Measurements from ENCODE around the gene KRT25. TPM values are rescaled to one million over a fixed set of nuclear protein-coding genes. Genes with fewer than 3 reads are reported as not detected.

Gene KRT25
- total and polyA plus RNA-seq, 2 experiments from 2014 or later: not detected

- H3K79me2 ChIP-seq: no peaks in the 10 kb centered on the region
- whole genome bisulfite sequencing (ENCODE audit: low lambda C conversion rate, missing lambda C conversion rate): 84% methylated on average over 4 of the region's 4 CpGs
- DNase-seq (ENCODE audit: low spot score): no peak
- H3K36me3 ChIP-seq (replicated peaks; ENCODE audit: insufficient read depth, low read depth): no peaks in the 10 kb centered on the region
- no peaks in the 10 kb centered on the region for H4K20me1 ChIP-seq (ENCODE audit: insufficient read depth, poor library complexity, severe bottlenecking)
- H3K9me2 ChIP-seq (replicated peaks; ENCODE audit: insufficient read depth): no peaks in the 10 kb centered on the region
- TF ChIP-seq EZH2phosphoT487 (IDR thresholded peaks at IDR 0.05; ENCODE audit: low read depth, severe bottlenecking, unreplicated experiment) (no peak), EZH2 (IDR thresholded peaks at IDR 0.05; ENCODE audit: borderline replicate concordance) (no peak)
- TF ChIP-seq, protein P1, sequence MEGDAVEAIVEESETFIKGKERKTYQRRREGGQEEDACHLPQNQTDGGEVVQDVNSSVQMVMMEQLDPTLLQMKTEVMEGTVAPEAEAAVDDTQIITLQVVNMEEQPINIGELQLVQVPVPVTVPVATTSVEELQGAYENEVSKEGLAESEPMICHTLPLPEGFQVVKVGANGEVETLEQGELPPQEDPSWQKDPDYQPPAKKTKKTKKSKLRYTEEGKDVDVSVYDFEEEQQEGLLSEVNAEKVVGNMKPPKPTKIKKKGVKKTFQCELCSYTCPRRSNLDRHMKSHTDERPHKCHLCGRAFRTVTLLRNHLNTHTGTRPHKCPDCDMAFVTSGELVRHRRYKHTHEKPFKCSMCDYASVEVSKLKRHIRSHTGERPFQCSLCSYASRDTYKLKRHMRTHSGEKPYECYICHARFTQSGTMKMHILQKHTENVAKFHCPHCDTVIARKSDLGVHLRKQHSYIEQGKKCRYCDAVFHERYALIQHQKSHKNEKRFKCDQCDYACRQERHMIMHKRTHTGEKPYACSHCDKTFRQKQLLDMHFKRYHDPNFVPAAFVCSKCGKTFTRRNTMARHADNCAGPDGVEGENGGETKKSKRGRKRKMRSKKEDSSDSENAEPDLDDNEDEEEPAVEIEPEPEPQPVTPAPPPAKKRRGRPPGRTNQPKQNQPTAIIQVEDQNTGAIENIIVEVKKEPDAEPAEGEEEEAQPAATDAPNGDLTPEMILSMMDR (IDR thresholded peaks at IDR 0.05; ENCODE audit: poor library complexity): no peak
- H3K27ac ChIP-seq: no peak overlapping the region
- H3K9me3 ChIP-seq (ENCODE audit: low read depth): no peaks in the 10 kb centered on the region
- no peaks in the 10 kb centered on the region for H3K4me1 ChIP-seq (ENCODE audit: insufficient read depth)
- no peak overlapping the region for H2AFZ ChIP-seq
- no peak overlapping the region for H3K4me2 ChIP-seq
- H3K27me3 ChIP-seq: peaks cover 11% of the 10 kb centered on the region
- no peak overlapping the region for H3K4me3 ChIP-seq
These were observed 20.8 kb upstream of the KRT25 start for GRCh38 chr17:40775945-40776344.

- WGBS (ENCODE audit: low lambda C conversion rate, missing lambda C conversion rate): 95% methylated on average over 3 of the region's 3 CpGs
- DNase-seq (ENCODE audit: low spot score): no peak
- Histone ChIP-seq H3K79me2 (no peaks in the 10 kb centered on the region), H3K36me3 (replicated peaks; ENCODE audit: insufficient read depth, low read depth) (no peaks in the 10 kb centered on the region), H3K27ac (no peak within 1 kb of the TSS), H3K4me2 (no peak within 1 kb of the TSS), H3K9me2 (replicated peaks; ENCODE audit: insufficient read depth) (no peaks in the 10 kb centered on the region), H3K4me3 (no peak within 1 kb of the TSS), H3K4me1 (ENCODE audit: insufficient read depth) (no peaks in the 10 kb centered on the region), H3K27me3 (peaks cover 8% of the 10 kb centered on the region), H3K9me3 (ENCODE audit: low read depth) (no peaks in the 10 kb centered on the region), H2AFZ (no peak within 1 kb of the TSS), H4K20me1 (ENCODE audit: insufficient read depth, poor library complexity, severe bottlenecking) (no peaks in the 10 kb centered on the region)
- TF ChIP-seq EZH2 (IDR thresholded peaks at IDR 0.05; ENCODE audit: borderline replicate concordance): no peak
- no peak for TF ChIP-seq EZH2phosphoT487 (IDR thresholded peaks at IDR 0.05; ENCODE audit: low read depth, severe bottlenecking, unreplicated experiment)
- TF ChIP-seq, protein P1 (IDR thresholded peaks at IDR 0.05; ENCODE audit: poor library complexity): no peak
These were observed 17.0 kb upstream of the KRT25 start, which contains the start of gene KRT26 for GRCh38 chr17:40772101-40772500. KRT26 (minus strand) TSS chr17:40772201; CDS start chr17:40772113, 88 bp downstream.

DNA sequence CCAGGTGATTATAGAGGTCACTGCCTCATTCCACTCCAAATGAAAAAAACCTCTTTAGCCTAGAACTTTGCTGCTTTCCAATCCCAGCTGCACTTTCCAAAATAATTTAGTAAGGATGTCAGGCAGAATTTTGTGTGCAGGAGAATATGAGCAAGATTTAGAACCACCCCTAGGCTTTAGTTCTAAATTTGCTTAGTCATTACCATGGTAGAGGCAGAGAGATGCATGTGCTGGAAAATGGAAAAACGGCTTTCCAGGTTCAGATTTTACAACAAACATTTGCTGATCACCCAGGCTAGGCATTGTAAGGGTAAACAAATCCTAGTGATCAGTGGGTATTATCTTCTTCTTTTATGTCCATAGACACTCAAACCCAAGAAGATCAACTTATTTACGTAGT is 10.5 kb upstream of the KRT25 start:
- Histone ChIP-seq H3K79me2 (no peaks in the 10 kb centered on the region), H2AFZ (no peak overlapping the region), H3K27me3 (no peaks in the 10 kb centered on the region), H3K4me3 (no peak overlapping the region), H3K27ac (no peak overlapping the region), H4K20me1 (ENCODE audit: insufficient read depth, poor library complexity, severe bottlenecking) (no peaks in the 10 kb centered on the region), H3K9me2 (replicated peaks; ENCODE audit: insufficient read depth) (no peaks in the 10 kb centered on the region), H3K4me2 (no peak overlapping the region), H3K9me3 (ENCODE audit: low read depth) (peaks cover 7% of the 10 kb centered on the region), H3K4me1 (ENCODE audit: insufficient read depth) (no peaks in the 10 kb centered on the region), H3K36me3 (replicated peaks; ENCODE audit: insufficient read depth, low read depth) (no peaks in the 10 kb centered on the region)
- DNase-seq (ENCODE audit: low spot score): no peak
- WGBS (ENCODE audit: low lambda C conversion rate, missing lambda C conversion rate): 65% methylated on average over 2 of the region's 2 CpGs
- TF ChIP-seq EZH2 (IDR thresholded peaks at IDR 0.05; ENCODE audit: borderline replicate concordance) (no peak), EZH2phosphoT487 (IDR thresholded peaks at IDR 0.05; ENCODE audit: low read depth, severe bottlenecking, unreplicated experiment) (no peak)
- TF ChIP-seq, protein P1 (IDR thresholded peaks at IDR 0.05; ENCODE audit: poor library complexity): no peak

DNA sequence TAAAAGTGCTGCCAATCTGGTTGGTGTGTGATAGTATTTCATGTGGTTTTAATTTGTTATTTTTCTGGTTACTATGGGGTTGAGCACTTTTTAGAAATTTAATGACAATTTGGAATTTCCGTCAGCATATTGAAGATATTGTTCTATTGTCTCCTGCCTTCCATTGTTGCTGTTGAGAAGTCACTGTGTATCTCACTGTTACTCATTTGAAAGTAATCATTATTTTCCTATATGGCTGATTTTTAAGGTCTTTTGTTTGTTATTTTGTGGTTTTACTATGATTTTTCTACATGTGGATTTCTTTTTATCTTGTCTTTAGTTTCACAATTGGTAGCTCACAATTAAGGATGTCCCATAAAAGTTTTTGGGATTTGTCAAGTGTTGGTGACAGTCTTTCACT is 8.6 kb upstream of the KRT25 start:
- H3K4me1 ChIP-seq (ENCODE audit: insufficient read depth): no peaks in the 10 kb centered on the region
- H3K27me3 ChIP-seq: no peaks in the 10 kb centered on the region
- H3K36me3 ChIP-seq (replicated peaks; ENCODE audit: insufficient read depth, low read depth): no peaks in the 10 kb centered on the region
- peaks cover 12% of the 10 kb centered on the region for H3K9me3 ChIP-seq (ENCODE audit: low read depth)
- no peak overlapping the region for H2AFZ ChIP-seq
- TF ChIP-seq EZH2phosphoT487 (IDR thresholded peaks at IDR 0.05; ENCODE audit: low read depth, severe bottlenecking, unreplicated experiment): no peak
- TF ChIP-seq, protein P1 (IDR thresholded peaks at IDR 0.05; ENCODE audit: poor library complexity): no peak
- no peak for TF ChIP-seq EZH2 (IDR thresholded peaks at IDR 0.05; ENCODE audit: borderline replicate concordance)
- H4K20me1 ChIP-seq (ENCODE audit: insufficient read depth, poor library complexity, severe bottlenecking): no peaks in the 10 kb centered on the region
- 90% methylated on average over 1 of the region's 1 CpG for WGBS (ENCODE audit: low lambda C conversion rate, missing lambda C conversion rate)
- no peak overlapping the region for H3K4me2 ChIP-seq
- H3K9me2 ChIP-seq (replicated peaks; ENCODE audit: insufficient read depth): no peaks in the 10 kb centered on the region
- H3K4me3 ChIP-seq: no peak overlapping the region
- H3K27ac ChIP-seq: no peak overlapping the region
- H3K79me2 ChIP-seq: no peaks in the 10 kb centered on the region
- no peak for DNase-seq (ENCODE audit: low spot score)
